DOHH2 (cell line): Measurements from ENCODE around the gene MRGPRD.

Experiments used
- H3F3A ChIP-seq: fragments of 200-600 bp; sonication (generic), shearing (Covaris generic); 2 replicates; pipeline ENCODE4 v1.6.0; 2016; ENCODE audit warnings: antibody characterized with exemption, mild to moderate bottlenecking; ENCODE audit not compliant: control insufficient read depth, insufficient read depth
- H3K27ac ChIP-seq: fragments of 200-600 bp; sonication (generic); 2 replicates; pipeline ENCODE4 v1.5.1; 2014; ENCODE audit warnings: low read depth, mild to moderate bottlenecking, low read length, moderate library complexity
- H3K27me3 ChIP-seq: fragments of 200-600 bp; sonication (generic); 2 replicates; pipeline ENCODE4 v1.6.1; 2014; ENCODE audit warnings: mild to moderate bottlenecking, low read length, mixed read lengths; ENCODE audit not compliant: control insufficient read depth
- H3K36me3 ChIP-seq: fragments of 200-600 bp; sonication (generic); 2 replicates; pipeline ENCODE4 v1.6.1; 2014; ENCODE audit warnings: mild to moderate bottlenecking, low read length, moderate library complexity, mixed read lengths; ENCODE audit not compliant: control insufficient read depth
- H3K4me1 ChIP-seq: fragments of 200-600 bp; sonication (generic); 2 replicates; pipeline ENCODE4 v1.6.1; 2014; ENCODE audit warnings: mild to moderate bottlenecking, low read length, mixed read lengths; ENCODE audit not compliant: control insufficient read depth
- H3K4me2 ChIP-seq: fragments of 200-600 bp; sonication (generic); 2 replicates; pipeline ENCODE4 v1.6.0; 2014; ENCODE audit warnings: mild to moderate bottlenecking, low read length, moderate library complexity
- H3K4me3 ChIP-seq: fragments of 200-600 bp; sonication (generic); 2 replicates; pipeline ENCODE4 v1.5.1; 2014; ENCODE audit warnings: mild to moderate bottlenecking, low read length, mixed read lengths
- H3K79me2 ChIP-seq: fragments of 200-600 bp; sonication (generic); 2 replicates; pipeline ENCODE4 v1.6.1; 2014; ENCODE audit warnings: mild to moderate bottlenecking, low read length, mixed read lengths; ENCODE audit not compliant: control insufficient read depth
- H3K9me2 ChIP-seq: fragments of 200-600 bp; sonication (generic); replicated peaks from 2 replicates; pipeline ENCODE4 v1.6.1; 2014; ENCODE audit warnings: mild to moderate bottlenecking, low read length, mixed read lengths; ENCODE audit not compliant: control insufficient read depth
- H3K9me3 ChIP-seq: fragments of 200-600 bp; sonication (generic); 2 replicates; pipeline ENCODE4 v1.6.1; 2014; ENCODE audit warnings: antibody characterized with exemption, low read length, mixed read lengths; ENCODE audit not compliant: control insufficient read depth, insufficient read depth
- H4K20me1 ChIP-seq: fragments of 200-600 bp; sonication (generic); 2 replicates; pipeline ENCODE4 v1.6.0; 2014; ENCODE audit warnings: low read depth, mild to moderate bottlenecking, antibody characterized with exemption, low read length, moderate library complexity; ENCODE audit not compliant: control insufficient read depth, insufficient read depth
- CTCF ChIP-seq: fragments of 200-600 bp; sonication (generic); IDR thresholded peaks from one replicate; pipeline ENCODE4 v1.5.1; 2014; ENCODE audit warnings: antibody characterized with exemption, mild to moderate bottlenecking, low read depth, low read length; ENCODE audit not compliant: poor library complexity, severe bottlenecking
- EZH2phosphoT487 ChIP-seq: fragments of 200-600 bp; sonication (generic); IDR thresholded peaks from 2 replicates; pipeline ENCODE4 v1.6.1; 2017; ENCODE audit warnings: borderline replicate concordance, mild to moderate bottlenecking, antibody characterized with exemption, low read length, moderate library complexity, mixed read lengths

The MRGPRD gene

GRCh38 chr11:69003301-69003865 is 22.6 kb upstream of the MRGPRD start:
- H3K9me2 ChIP-seq: no peaks in the 10 kb centered on the region

GRCh38 chr11:69002570-69003231 is 21.9 kb upstream of the MRGPRD start:
- Histone ChIP-seq H3K27me3 (no peaks in the 10 kb centered on the region), H3K4me1 (no peaks in the 10 kb centered on the region), H4K20me1 (no peaks in the 10 kb centered on the region), H3K36me3 (no peaks in the 10 kb centered on the region), H3K4me3 (no peak overlapping the region), H3K79me2 (no peaks in the 10 kb centered on the region), H3K4me2 (no peak overlapping the region), H3K9me2 (no peaks in the 10 kb centered on the region), H3K9me3 (no peaks in the 10 kb centered on the region), H3F3A (no peaks in the 10 kb centered on the region), H3K27ac (no peak overlapping the region)
- TF ChIP-seq EZH2phosphoT487 (no peak), CTCF (no peak)

More at GRCh38 chr11:69003301-69003865, 22.6 kb upstream of the MRGPRD start:
- H4K20me1 ChIP-seq: no peaks in the 10 kb centered on the region
- no peak overlapping the region for H3K4me3 ChIP-seq
- H3K27ac ChIP-seq: no peak overlapping the region
- no peak for TF ChIP-seq CTCF
- no peak for TF ChIP-seq EZH2phosphoT487
- no peaks in the 10 kb centered on the region for H3F3A ChIP-seq
- no peaks in the 10 kb centered on the region for H3K79me2 ChIP-seq
- H3K9me3 ChIP-seq: no peaks in the 10 kb centered on the region
- H3K36me3 ChIP-seq: no peaks in the 10 kb centered on the region
- no peaks in the 10 kb centered on the region for H3K27me3 ChIP-seq
- H3K4me1 ChIP-seq: no peaks in the 10 kb centered on the region
- no peak overlapping the region for H3K4me2 ChIP-seq

GRCh38 chr11:69002110-69002569 is 21.4 kb upstream of the MRGPRD start:
- H3K36me3 ChIP-seq: no peaks in the 10 kb centered on the region
- H3K9me3 ChIP-seq: no peaks in the 10 kb centered on the region
- TF ChIP-seq EZH2phosphoT487 (no peak), CTCF (no peak)
- H3K4me3 ChIP-seq: no peak overlapping the region
- H3K27ac ChIP-seq: no peak overlapping the region
- H4K20me1 ChIP-seq: no peaks in the 10 kb centered on the region
- H3K9me2 ChIP-seq: no peaks in the 10 kb centered on the region
- no peaks in the 10 kb centered on the region for H3K79me2 ChIP-seq
- H3K27me3 ChIP-seq: no peaks in the 10 kb centered on the region
- no peaks in the 10 kb centered on the region for H3K4me1 ChIP-seq
- no peak overlapping the region for H3K4me2 ChIP-seq
- no peaks in the 10 kb centered on the region for H3F3A ChIP-seq
